Measurements from ENCODE around the gene GPR3.

Gene GPR3

GRCh38 chr1:27409669-27410068 lies 17.2 kb downstream of the GPR3 start:
- no peak for DNase-seq (ENCODE audit: low read depth)
- in situ Hi-C loops (cut with HindIII; ENCODE audit: low sequenced_read_pairs): loop anchor here (5.0 kb wide), 1 partner anchor 208 kb away; no protein-coding TSS in a partner anchor
- H3K4me3 ChIP-seq (ENCODE audit: low read depth, low read length): no peak overlapping the region
- TF ChIP-seq, protein P1, sequence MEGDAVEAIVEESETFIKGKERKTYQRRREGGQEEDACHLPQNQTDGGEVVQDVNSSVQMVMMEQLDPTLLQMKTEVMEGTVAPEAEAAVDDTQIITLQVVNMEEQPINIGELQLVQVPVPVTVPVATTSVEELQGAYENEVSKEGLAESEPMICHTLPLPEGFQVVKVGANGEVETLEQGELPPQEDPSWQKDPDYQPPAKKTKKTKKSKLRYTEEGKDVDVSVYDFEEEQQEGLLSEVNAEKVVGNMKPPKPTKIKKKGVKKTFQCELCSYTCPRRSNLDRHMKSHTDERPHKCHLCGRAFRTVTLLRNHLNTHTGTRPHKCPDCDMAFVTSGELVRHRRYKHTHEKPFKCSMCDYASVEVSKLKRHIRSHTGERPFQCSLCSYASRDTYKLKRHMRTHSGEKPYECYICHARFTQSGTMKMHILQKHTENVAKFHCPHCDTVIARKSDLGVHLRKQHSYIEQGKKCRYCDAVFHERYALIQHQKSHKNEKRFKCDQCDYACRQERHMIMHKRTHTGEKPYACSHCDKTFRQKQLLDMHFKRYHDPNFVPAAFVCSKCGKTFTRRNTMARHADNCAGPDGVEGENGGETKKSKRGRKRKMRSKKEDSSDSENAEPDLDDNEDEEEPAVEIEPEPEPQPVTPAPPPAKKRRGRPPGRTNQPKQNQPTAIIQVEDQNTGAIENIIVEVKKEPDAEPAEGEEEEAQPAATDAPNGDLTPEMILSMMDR (IDR thresholded peaks at IDR 0.05; ENCODE audit: low read depth, low read length, missing control alignments): no peak

DNA sequence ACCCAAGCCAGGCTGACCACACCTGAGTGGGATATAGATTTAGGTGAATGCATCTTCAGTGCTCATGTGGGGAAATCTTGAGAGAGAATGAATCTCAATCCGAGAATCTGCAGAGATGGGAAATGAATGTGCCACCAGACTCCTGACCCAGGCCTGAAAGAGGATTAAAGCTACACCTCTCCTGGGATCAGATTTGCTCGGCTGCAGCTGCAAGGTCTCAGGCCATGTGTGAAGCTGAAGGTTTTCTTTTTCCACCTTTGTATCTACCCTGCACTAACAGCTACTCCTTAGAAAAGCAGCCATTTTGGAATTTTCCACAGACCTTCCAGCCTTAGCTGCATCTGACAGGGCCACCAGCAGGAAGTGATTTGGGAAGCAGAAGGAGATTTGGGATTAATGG lies 18.3 kb downstream of the GPR3 start:
- TF ChIP-seq, protein P1 (IDR thresholded peaks at IDR 0.05; ENCODE audit: low read depth, low read length, missing control alignments): no peak
- no peak overlapping the region for H3K4me3 ChIP-seq (ENCODE audit: low read depth, low read length)
- in situ Hi-C loops (cut with HindIII; ENCODE audit: low sequenced_read_pairs): loop anchor here (5.0 kb wide), 1 partner anchor 207 kb away; no protein-coding TSS in a partner anchor
- no peak for DNase-seq (ENCODE audit: low read depth)

- in situ Hi-C loops (cut with HindIII; ENCODE audit: low sequenced_read_pairs): loop anchor here (5.0 kb wide), 1 partner anchor 205 kb away; no protein-coding TSS in a partner anchor
- H3K4me3 ChIP-seq (ENCODE audit: low read depth, low read length): no peak overlapping the region
- TF ChIP-seq, protein P1 (IDR thresholded peaks at IDR 0.05; ENCODE audit: low read depth, low read length, missing control alignments): no peak
- DNase-seq (ENCODE audit: low read depth): no peak
These were observed 20.1 kb downstream of the GPR3 start for GRCh38 chr1:27412502-27412901.

DNA sequence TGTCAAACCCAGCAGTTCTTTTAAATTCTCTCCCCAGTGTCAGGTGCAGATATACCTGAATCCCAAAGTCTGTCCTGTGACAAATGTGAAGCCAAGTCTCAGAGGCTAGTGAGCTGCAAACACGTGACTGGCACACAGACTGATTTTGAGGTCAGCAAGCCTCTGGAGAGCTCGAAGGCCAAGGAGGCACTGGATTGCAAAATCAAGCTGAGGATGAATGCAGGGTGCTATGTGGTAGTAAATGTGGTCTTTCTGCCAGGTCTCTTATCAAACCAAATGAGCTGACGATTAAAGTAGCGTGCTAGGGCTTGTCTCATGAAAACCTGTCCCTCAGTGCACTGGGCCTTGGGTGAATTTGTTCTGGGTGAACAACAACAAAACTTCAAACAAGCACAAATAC lies 20.6 kb downstream of the GPR3 start:
- no peak for DNase-seq (ENCODE audit: low read depth)
- no peak overlapping the region for H3K4me3 ChIP-seq (ENCODE audit: low read depth, low read length)
- TF ChIP-seq, protein P1 (IDR thresholded peaks at IDR 0.05; ENCODE audit: low read depth, low read length, missing control alignments): no peak
- in situ Hi-C loops (cut with HindIII; ENCODE audit: low sequenced_read_pairs): loop anchor here (5.0 kb wide), 1 partner anchor 204 kb away; no protein-coding TSS in a partner anchor

- H3K4me3 ChIP-seq (ENCODE audit: low read depth, low read length): no peak overlapping the region
- TF ChIP-seq, protein P1 (IDR thresholded peaks at IDR 0.05; ENCODE audit: low read depth, low read length, missing control alignments): no peak
- DNase-seq (ENCODE audit: low read depth): no peak
- in situ Hi-C loops (cut with HindIII; ENCODE audit: low sequenced_read_pairs): loop anchor here (5.0 kb wide), 1 partner anchor 203 kb away; no protein-coding TSS in a partner anchor
These were observed 21.7 kb downstream of the GPR3 start for GRCh38 chr1:27414091-27414490.

- DNase-seq (ENCODE audit: low read depth): no peak
- H3K4me3 ChIP-seq (ENCODE audit: low read depth, low read length): no peak overlapping the region
- in situ Hi-C loops (cut with HindIII; ENCODE audit: low sequenced_read_pairs): no loop called here
- TF ChIP-seq, protein P1 (IDR thresholded peaks at IDR 0.05; ENCODE audit: low read depth, low read length, missing control alignments): peak; percentile 75
These were observed 24.1 kb downstream of the GPR3 start for GRCh38 chr1:27416387-27417111.

Measured in astrocyte of the cerebellum (primary cell).